CD4-positive, alpha-beta T cell treated with Interleukin-15 for 4 hours (primary cell): ENCODE results near the gene GNB2.
"Not testable (repeated sequence)": the region's sequence is repeated elsewhere in the genome, so short reads cannot be mapped to it uniquely, and the experiment has no call there.

Experiments used
- DNase-seq: peaks from one replicate; pipeline ENCODE4 v3.0.0-alpha.2; 2020; ENCODE audit warnings: low spot score

Gene GNB2

DNA sequence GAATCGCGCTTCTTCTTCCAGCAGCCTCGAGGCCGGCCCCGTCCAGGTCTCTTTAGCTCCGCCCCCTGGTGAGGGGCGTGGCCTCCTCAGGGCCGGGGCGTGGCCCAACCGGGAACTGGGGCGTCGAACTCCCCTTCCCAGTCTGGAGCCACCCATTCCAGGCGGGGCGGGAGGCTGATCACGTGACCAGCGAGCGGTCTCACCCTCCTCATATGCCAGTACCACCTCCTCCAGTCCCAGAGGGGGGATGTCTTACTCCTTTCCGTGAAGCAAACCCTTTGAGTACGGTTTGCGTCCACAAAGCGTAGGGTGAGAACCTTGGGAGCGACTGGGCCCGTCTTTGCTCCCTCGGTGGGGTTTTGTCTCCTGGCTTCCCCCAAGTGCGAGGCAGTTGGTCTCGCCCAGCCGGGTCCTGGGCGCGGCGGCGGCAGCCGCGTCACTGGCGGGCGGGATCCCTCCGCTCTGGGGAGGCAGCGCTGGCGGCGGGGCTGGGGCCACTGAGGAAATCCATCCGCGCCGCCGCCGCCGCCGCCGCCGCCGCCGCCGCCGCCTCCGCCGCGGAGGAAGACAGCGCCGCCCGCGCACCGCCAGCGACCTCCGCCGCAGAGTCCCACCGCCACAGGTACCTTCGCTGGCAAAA is at the start of gene GNB2:
GNB2 (plus strand) TSS at position 439 of the 640 bp plus-strand sequence. CDS start 2,526 bp downstream, outside the sequence.
- DNase-seq: peak; percentile 100

DNA sequence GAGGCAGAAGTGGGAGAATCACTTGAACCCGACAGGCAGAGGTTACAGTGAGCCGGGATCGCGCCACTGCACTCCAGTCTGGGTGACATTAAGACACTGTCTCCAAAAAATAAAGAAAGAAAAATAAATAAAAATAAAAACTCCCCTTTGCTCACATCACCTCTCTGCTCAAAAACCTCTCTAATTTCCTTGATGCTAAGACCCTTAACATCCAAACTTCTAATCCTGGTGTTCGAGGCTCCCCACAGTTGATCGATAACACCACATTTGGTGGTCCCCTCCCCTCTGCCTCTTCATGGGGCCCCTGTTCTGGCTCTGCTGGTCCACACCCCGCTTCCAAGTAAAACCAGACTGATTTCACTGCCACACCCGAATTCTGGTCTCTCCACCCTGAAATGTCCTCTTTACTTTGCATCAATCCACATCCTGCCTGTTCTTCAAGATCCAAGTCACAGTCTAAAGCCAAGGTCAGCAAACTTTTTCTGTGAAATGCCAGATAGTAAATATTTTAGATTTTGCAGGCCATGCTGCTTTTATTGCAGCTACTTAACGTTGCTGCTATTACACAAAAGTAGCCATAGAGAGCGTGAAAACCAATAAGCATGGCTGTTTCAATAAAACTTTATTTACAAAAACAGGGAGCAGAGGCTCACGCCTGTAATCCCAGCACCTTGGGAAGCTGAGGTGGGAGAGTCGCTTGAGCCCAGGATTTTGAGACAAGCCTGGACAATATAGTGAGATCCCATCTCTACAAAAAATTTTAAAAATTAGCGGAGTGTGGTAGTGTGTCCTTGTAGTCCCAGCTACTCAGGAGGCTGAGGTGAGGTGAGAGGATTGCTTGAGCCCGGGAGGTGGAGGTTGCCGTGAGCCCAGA is 49.4 kb upstream of the GNB2 start:
- no peak for DNase-seq

DNA sequence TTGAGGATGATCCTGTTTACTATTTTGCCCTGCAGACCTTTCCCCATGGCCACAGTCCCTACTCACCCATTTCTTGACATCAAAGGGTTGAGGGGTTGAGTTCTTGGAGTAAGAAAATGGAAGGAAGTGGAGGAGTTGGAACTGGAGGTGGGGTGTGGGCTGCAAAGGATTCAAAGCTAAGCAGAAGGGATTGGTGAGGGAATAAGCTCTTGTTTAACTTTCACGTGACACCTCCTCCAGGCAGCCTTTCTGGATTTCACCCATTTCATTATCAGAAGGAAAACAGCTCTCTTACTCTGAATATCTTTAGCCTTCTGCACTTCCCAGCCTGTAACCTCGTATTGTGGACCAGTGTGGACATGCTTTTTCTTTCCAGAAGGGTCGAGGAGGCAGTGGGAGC is 47.5 kb upstream of the GNB2 start:
- DNase-seq: no peak

DNA sequence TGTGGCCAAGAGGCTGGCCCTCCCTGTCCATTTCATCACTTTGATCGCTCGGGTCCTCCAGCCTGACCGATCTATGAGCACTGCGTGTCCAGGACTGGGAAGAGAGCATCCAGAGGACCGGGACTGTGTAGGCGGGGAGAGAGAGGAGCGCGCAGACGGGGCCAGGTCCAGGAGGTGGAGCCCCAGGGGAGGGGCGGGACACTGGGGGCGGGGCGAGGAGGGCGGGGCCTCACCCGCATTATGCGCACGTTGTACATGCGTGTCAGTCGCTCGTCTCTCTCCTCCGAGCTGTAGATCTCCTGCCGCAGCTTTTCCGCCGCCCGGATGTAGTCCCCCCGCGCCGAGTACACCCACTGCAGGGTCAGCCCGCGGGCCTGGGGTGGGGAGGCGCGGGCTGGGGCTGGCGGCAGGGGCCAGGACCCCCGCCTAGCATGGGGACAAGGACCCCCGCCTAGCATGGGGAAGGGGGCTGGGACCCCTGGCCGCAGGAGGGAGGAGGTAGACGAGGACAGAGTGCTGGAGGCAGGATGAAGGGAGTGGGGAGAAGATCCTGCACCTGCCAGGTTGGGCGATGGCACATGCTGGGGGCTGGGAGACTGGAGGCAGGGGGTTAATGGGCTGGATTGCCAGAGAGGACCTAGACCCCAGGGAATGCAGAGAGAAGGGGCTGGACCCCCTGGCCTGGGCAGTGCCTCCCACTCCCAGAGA is 46.9 kb upstream of the GNB2 start:
- peak; percentile 89 for DNase-seq

DNA sequence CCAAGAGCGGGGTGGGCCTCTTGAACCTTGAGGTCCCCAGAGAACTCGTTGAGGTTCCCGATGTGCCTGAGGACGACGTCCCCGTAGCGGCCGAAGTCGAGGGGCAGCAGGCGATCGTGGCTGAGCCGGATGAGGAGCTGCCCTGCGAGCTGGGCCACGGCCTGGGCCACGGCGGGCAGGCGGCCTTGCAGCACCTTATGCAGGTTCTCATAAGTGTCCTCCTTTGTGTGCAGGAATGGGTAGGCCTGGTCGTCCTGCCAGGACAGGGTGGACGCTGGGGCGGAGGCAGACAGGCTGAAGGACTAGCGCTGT is 46.3 kb upstream of the GNB2 start:
- DNase-seq: no peak

DNA sequence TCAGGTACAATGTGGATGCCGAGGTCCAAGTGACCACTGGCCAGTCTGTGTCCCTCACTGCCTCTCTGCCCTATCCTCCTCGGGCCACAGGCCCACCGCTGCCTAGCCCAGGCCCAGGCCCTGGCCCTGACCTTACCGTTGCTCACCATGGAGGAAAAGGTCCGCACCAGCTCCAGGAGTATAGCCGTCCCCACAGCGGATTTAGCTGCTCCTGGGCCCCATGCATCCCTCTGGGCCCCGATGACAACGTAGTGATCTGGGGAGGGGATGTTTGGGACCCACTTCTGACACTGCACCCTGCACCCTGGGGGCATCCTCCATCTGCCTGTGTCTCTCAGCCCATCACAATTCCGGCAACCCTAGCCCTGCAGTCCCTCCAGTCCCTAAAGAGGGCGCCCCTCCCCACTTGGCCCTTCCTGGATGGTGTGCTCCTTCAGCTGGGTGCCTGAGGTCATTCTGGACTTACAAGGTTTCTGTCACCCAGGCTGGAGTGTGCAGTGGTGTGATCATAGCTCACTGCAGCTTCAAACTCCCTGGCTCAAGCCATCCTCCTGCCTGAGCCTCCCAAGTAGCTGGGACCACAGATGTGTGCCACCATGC is 44.3 kb upstream of the GNB2 start:
- no peak for DNase-seq

DNA sequence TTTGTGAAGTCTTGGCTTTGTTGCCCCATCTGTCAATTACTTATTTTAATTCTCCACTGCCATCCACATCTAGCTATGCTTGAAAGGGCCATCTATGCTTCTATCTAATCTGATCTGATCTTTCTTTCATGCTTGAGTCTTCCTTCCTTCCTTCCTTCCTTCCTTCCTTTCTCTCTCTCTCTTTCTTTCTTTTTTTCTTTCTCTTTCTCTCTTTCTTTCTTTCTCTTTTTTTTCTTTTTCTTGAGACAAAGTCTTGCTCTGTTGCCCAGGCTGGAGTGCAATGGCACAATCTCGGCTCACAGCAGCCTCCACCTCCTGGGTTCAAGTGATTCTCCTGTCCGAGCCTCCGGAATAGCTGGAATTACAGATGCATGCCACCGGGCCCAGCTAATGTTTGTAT is 43.5 kb upstream of the GNB2 start:
- DNase-seq: no peak

DNA sequence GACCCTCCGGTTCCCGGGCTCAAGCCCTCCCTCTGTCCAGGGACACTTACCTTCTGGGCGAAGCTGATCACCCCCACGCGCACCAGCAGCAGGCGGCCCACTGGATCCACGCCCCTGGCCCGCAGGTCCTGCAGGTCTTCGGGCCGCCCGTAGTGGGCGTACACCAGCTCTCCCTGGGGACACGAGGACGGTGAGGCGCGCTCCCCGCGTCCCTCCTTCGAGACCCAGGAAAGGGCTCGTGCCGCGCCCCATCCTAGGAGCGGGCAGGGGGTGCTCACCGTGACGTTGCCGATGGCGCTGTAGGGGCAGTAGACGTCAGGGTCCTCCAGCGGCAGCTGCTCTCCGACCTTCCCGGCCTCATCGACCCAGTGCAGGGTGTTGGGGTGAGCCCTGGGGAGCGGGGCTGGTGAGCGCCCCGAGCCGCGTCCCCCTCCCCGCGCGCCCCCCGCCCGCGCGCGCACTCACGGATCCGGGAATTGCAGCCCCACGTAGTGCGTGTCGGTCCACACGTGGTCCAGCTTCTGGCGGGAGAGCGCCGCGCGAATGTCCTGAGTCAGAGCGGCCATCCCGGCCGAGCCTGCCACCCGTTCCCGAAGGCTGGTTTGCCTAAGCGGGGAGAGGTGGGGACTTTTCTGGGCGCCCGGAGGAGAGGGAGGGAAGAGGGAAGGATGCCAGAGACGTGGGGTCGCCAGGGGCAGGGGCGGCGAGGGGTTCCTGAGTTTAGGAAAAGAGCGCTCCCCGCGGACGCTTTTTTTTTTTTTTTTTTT is 40.4 kb upstream of the GNB2 start:
- DNase-seq: peak; percentile 58

DNA sequence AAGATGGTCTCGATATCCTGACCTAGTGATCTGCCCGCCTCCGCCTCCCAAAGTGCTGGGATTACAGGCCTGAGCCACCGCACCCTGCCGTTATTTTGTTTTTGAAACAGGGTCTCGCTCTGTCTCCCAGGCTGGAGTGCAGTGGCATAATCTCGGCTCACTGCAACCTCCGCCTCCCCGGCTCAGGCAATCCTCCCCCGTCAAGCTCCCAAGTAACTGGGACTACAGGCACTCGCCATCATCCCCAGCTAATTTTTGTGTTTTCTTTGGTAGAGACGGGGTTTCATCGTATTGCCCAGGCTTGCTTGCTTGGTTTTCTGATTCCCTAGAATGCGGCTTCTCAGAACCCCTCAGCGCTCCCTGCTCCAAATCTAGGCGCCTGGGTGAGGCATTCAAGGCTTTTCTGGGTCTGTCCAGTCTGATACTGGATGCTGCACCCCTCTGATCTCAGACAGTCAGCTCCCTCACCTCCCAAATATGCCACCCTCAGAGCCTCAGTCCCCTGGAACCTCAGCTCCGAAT is 33.5 kb upstream of the GNB2 start:
- DNase-seq: no peak

DNA sequence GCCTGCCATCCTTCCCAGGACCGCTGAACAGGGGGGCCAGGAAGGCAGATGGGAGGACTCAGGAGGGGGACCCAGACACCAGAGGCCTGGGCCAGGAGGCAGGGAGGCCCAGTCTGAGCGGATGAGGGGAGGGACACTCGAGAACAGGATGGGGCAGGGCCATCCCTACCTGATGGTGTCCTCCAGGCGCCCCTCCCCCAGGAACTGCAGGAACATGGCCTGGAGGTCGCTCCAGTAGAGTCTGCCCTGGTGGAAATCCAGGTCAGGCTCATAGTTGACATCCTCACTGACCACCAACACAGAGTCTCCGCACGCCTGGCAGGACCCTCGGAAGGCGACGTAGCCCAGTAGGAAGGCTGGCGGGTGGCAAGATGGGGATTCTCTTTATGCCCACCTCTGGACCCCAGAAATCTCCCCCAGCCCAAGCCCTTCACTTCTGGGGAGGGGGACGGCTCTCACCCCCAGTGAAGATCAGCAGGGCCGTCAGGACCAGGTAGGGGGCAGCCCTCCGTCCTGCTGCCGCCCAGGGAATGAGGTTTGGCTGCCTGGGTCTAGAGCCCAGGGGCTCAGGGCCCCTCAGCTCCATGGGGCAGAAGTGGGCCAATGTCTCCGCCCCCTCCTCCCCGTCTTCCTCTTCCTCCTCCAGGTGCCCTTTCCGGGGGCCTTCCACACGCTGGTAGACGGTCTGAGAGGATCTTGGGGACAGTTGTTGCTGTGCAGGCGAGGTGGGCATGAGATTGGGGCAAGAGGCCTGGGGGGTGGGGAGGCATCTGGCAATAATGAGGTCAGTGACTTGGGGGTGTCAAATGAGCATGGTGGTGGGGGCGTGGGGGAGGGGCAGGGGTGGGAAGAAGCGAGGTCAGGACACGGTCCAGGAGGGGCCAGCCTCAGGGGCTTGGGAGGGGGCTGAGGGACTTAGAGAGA is 32.8 kb upstream of the GNB2 start:
- no peak for DNase-seq

DNA sequence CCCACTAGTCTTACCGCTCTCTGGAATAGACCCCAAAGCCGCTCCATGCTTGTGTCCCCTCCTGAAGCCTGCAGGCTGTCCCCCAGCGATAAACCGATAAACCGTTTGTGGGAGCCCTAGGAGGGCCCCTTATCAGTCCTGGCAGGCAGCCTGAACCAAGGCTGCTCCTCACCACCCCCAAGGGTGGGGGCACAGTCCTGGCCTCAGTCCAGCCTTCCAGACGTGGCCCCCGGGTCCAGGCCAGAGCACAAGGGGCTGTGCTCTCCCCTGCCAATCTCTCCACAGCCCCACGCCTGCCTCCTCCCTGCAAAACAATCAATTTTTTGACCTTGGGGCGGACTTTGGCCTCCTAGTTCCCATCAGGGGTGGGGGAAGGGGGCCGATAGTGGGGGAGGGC is 32.1 kb upstream of the GNB2 start, which contains the start of gene TFR2:
TFR2 (minus strand) TSS at position 90 of the 397 bp plus-strand sequence; CDS start at position 47, 43 bp downstream.
- no peak for DNase-seq

DNA sequence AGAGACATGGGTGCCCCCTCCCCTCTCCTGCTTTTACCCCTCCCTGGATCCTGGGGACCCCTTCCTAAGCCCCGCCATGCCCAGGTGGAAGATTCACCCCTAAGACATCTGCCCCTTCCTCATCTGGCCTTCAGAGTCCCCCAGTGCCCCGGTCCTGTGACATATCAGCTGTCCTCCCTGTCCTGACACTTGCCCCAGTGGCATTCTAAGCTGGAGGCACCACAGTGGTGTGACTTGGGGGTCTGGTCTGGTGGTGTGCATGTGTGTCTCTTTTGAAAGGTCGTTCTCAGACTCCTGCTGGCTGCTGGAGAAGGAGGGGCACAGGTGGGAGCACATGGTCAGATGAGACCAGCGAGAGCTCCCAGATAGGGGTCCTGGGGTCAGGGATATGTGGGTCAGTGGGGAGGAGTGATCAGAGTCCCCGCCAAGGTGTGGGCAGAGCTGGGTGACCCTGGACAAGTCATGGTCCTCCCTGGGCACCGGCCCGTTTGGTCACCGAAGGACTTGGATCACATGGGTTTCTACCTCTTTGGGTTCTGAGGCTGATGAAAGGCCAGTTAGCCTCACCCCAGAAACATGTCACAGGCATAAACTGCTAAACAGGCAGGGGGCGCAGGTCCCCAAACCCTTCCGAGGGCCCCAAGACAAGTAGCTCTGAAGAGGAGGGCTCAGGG is 31.5 kb upstream of the GNB2 start:
- no peak for DNase-seq

DNA sequence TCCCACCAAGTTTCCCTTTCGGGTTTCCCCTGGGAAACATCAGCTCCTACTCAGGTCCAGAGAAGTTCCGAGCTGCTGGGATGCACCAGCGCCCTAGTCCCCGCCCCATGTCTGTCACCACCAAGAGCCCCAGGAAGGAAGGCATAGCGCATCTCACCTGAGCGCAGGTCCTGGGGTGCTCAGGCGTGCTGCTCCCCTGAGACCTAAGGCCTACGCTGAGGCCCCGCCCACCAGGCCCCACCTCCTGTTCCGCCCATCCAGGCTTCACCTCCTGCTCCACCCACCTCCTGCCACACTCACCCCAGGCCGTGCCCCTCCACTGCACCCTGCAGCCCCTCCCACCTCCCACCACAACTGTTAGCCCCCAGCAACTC is 31.0 kb upstream of the GNB2 start:
- DNase-seq: no peak

DNA sequence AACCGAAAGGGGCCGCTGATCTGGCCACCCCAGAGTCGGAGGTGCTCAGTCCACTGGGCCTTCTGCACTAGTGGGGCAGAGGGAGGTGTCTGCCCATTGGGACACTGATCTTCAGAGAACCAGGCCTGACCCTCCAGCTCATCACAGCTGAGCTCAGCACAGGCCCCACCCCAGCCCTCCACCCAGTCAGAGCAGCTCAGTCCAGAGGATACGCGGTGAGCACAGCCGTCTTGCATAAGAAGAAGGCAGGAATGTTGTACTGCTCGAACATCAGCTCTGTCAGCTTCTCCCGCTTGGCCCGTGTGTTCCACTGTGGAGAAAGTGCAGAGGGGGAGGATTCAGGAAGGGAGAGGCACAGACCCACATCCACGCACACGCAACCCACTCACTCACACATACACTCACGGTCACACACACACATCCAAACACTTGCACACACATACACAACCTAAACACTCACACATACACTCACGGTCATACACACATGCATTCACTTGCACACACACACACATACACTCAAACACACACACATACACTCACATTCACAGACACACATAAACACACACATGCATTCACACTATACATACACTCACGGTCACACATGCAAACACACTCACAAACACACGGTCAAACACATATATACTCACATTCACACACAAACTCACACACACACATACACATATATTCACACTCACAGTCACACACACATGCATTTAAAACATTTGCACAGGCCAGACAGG is 23.5 kb upstream of the GNB2 start:
- DNase-seq: no peak

DNA sequence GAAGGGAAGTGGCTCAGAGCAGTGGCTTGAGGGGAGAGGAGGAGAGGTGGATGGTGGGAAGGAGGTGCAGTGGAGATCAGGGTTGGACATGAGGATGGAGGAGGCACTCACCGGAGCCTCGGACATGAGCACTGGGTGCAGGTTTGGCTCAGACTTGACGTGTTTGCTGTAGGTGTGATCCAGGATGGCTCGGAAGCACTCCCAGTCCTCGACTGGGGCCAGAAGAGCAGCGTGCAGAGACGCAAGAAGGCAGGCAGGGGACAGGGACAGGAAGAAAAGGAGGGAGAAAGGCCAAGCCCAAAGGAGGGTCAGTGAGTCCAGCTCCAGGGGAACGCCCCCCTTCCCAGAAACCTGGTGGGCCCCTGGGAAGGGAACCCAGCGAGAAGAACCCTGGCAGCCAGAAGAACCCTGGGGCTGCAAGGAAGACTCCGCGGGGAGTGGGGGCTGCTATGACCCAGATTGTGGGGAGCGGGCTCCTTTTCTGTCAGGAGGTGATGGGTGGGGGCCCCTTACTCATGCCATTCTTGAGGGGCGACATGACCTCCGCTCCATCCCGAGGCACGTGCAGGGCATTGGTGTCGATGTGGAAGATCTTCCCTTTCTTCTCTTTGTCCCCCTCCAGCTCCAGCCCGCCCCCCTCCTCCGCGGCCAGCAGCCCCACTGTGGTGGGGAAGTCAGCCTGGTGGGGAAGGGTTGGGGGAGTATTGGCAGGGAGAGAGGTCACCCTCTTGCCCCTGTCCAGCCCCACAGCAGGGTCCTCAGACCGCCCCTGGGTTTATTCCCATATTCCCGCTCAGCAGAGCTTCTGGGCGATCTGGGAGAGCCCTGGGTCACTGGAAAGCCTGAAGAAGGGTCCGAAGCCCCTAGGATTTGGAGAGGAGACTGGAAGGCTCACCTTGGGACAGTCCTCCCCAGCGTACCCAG is 18.4 kb upstream of the GNB2 start:
- DNase-seq: no peak

DNA sequence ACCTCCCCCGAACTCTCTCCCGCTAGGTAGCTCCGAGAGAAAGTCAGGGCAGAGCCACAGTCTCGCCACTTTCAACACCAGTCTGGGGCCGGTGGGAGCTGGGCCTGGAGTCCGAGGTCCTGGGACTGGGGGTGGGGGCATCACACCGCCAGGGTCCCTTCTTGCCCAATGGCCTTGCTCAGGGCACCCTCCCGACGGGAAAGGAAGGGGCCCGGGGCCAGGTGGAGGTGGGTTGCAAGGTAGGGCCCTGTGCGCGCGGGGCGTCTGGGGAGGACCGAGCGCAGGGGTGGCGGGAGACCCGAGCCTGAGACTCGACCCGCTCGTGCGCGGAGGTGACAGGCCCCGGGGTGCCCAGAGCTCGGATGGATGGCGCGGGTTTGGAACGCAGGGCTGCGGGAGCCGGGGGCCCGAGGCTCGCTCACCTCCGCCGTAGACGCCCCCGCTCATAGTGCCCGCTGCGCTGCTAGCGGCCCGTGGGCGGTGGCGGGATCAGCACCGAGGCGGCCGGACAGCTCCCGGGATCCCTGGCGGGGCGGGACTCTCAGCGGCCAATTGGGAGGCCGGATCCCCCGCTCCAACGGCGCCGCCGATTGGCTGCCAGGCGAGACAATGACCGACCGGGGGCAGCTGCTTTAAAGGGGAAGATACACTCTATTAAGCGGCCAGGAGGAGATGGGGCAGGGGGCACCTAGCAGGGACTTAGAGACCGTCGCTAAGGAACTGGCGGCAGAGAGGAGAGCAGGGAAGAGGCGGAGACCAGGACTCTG is 17.4 kb upstream of the GNB2 start, which contains the start of gene ACTL6B:
ACTL6B (minus strand) TSS at position 541 of the 767 bp plus-strand sequence; CDS start at position 447, 94 bp downstream.
- DNase-seq: peak; percentile 44

DNA sequence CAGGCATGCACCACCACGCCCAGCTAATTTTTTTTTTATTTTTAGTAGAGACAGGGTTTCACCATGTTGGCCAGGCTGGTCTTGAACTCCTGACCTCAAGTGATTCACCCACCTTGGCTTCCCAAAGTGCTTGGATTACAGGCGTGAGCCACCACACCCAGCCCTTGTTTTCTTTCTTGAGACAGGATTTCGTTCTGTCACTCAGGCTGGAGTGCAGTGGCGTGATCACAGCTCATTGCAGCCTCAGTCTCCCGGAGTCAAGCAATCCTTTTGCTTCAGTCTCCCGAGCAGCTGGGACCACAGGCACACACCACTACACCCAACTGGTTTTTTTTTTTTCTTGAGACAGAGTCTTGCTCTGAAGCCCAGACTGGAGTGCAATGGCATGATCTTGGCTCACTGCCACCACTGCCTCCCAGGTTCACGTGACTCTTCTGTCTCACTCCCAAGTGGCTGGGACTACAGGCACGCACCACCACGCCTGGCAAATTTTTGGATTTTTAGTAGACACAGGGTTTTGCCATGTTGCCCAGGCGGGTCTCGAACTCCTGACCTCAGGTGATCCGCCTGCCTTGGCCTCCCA is 11.3 kb upstream of the GNB2 start:
- not testable (repeated sequence) for DNase-seq
